Astrocyte of the cerebellum (primary cell): ENCODE measurements around the gene ACAN.

Source experiments
- DNase-seq: peaks from one replicate; pipeline ENCODE4 v3.0.0-alpha.2; 2011; ENCODE audit warnings: low read depth
- H3K4me3 ChIP-seq: 2 replicates; pipeline ENCODE4 v1.5.1; 2011; ENCODE audit warnings: mild to moderate bottlenecking, low read depth, low read length, moderate library complexity
- in situ Hi-C: cut with HindIII; loops from 2 replicates; pipeline ENCODE4 v1.10.0; 2017; ENCODE audit warnings: low sequenced_read_pairs
- TF ChIP-seq, protein P1 (sequence below): IDR thresholded peaks from 2 replicates; pipeline ENCODE4 v1.5.1; 2012; ENCODE audit warnings: low read length, low read depth, moderate library complexity, mild to moderate bottlenecking; ENCODE audit errors: missing control alignments

ACAN gene

DNA sequence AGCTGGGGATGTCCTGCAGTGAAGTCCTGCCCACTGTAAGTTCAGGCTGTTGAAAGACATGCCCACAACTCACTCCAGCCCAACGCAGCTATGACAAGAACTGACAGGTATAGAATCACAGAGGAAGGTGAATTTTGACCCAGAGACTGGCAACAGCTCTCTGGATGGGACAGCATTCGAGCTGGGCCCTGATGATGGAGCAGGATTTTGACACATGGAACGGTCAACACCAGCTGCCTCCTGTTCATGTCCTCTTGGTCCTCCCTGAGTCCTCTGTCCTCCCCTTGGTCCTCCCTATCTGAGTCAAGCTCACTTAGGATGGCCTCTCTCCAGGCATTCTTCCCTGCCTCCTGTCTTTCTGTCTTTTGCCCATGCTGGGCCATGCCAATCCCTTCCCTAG lies 15.2 kb upstream of the ACAN start:
- in situ Hi-C loops = no loop called here
- H3K4me3 ChIP-seq = no peak overlapping the region
- DNase-seq = no peak
- TF ChIP-seq, protein P1, sequence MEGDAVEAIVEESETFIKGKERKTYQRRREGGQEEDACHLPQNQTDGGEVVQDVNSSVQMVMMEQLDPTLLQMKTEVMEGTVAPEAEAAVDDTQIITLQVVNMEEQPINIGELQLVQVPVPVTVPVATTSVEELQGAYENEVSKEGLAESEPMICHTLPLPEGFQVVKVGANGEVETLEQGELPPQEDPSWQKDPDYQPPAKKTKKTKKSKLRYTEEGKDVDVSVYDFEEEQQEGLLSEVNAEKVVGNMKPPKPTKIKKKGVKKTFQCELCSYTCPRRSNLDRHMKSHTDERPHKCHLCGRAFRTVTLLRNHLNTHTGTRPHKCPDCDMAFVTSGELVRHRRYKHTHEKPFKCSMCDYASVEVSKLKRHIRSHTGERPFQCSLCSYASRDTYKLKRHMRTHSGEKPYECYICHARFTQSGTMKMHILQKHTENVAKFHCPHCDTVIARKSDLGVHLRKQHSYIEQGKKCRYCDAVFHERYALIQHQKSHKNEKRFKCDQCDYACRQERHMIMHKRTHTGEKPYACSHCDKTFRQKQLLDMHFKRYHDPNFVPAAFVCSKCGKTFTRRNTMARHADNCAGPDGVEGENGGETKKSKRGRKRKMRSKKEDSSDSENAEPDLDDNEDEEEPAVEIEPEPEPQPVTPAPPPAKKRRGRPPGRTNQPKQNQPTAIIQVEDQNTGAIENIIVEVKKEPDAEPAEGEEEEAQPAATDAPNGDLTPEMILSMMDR = no peak

DNA sequence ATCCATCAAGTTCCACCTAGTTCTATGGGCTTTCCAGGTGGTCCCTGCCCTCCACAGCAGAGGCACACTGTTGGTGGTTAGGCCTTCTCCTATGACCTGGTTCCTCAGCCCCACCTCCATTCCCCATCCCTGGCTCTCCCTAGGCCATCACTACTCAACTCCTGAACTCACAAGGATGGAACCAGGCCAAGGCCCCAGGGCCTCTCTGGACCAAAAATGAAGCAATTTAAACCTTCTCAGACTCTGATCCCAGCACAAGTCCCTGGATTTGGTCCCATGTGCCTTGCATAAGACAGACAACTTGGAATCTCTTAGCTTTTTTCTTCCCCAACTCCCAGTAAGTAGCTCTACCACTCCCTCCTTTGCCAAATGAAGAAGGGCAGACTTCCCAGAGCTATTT lies 14.4 kb upstream of the ACAN start:
- TF ChIP-seq, protein P1 = no peak
- in situ Hi-C loops = no loop called here
- H3K4me3 ChIP-seq = no peak overlapping the region
- no peak for DNase-seq

DNA sequence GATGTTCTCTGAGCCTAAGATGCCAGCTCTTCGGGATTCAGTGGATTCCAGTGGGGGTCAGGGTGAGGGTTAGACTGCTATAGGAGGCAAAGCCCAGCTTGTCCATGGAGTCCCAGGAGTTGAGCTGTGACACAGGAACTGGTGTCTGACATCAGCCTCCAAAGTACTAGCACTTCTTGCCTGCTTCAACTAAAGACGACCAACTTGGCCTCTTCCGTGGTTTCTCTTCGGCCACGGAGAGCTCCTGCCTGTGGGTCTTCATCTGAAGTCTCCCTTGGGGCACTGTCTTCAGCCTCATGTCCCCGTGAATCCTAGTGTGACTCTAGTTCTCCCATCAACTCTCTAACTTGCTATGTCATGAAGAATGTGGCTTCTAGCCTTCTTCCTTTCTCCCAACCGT lies 12.8 kb upstream of the ACAN start:
- in situ Hi-C loops = no loop called here
- TF ChIP-seq, protein P1 = no peak
- H3K4me3 ChIP-seq = no peak overlapping the region

DNA sequence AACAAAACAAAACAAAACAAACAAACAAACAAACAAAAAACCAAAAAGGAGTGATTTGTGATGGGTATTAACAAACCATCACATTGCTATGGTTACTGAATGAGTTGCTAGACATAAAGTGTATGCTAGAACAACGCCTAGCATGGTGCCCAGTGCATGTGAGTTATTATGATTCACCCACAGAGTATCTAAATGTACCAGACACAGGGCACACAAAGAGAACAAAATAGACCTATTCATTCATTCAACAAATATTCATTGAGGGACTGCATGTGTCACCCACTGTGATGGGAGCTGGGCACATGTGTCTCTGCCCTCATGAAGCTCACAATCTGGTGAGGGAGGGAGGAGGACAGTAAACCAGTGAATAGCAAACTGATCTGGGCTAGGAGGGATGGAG lies 11.6 kb upstream of the ACAN start:
- DNase-seq = no peak
- TF ChIP-seq, protein P1 = no peak
- in situ Hi-C loops = no loop called here
- no peak overlapping the region for H3K4me3 ChIP-seq

More for the DNA sequence above, 12.8 kb upstream of the ACAN start:
- DNase-seq = no peak

DNA sequence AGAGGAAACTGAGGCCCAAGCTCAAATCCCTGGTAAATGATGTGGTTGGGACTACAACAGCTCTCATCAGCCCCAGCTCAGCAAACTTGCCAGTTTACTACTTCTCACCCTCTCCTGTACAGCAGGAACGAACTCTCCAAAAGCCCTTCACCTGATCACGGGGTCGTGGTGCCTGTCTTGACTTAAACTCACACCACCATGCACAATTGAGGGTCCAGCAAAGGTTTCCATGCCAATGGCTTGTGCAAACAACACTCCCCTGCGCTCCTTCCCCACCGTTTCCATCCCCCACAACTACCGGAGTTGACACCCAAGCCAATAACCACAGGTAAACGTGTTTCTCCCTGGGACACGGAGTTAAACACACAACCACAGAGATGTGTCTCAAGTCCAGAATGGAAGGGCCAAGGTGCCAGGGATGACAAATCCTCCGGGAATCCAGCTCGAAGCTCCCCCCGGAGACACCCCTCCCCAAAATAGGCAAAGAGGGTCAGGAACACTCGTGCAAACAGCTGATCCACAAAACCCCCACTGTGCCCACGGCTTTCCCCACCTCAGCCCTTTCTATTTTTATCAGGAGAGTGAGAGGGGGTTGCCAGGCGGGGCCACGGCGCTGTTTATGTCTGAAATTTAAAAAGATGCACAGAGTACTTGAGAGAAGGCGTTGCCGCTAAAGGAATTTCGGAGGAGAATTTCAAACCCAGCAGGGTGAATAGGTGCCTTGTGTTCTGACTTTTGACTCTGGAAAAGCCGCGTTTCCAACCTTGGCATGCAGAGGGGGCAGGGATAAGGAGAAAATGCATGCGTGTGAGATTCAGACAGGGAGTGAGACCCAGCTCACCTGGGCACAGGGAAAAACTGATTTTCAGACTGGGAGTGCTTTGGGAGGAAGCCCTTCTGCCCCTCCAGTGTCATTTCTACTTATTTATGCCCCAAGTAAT lies 10.6 kb upstream of the ACAN start:
- H3K4me3 ChIP-seq = no peak overlapping the region
- TF ChIP-seq, protein P1 = no peak
- no peak for DNase-seq
- in situ Hi-C loops = no loop called here

DNA sequence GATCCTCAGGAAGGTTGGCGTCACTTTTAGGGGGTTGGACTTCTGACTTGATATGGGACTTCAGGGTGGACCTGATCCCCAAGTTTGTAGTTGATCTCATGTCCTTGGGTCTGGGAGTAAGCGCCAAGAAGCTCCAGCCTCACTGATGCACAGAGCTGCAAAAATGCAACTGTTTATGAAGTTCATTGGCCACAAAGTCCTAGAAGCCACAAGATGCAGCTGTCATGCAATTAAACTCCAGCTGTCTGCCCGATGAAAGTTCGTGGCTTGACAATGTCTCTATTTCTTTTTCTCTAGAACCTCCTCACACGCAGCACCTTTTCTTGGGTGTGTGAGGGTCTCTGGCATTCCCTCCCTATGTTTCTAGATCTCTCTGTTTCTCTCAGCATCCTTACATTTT lies 9.2 kb upstream of the ACAN start:
- TF ChIP-seq, protein P1 = no peak
- no peak for DNase-seq
- in situ Hi-C loops = no loop called here
- no peak overlapping the region for H3K4me3 ChIP-seq
